Activated CD8-positive, alpha-beta memory T cell treated with anti-CD3 and anti-CD28 coated beads for 24 hours (primary cell): Measurements from ENCODE around the gene RPS26.

Experiments used
- DNase-seq: peaks from one replicate; pipeline ENCODE4 v3.0.0-alpha.2; 2020

The RPS26 gene

DNA sequence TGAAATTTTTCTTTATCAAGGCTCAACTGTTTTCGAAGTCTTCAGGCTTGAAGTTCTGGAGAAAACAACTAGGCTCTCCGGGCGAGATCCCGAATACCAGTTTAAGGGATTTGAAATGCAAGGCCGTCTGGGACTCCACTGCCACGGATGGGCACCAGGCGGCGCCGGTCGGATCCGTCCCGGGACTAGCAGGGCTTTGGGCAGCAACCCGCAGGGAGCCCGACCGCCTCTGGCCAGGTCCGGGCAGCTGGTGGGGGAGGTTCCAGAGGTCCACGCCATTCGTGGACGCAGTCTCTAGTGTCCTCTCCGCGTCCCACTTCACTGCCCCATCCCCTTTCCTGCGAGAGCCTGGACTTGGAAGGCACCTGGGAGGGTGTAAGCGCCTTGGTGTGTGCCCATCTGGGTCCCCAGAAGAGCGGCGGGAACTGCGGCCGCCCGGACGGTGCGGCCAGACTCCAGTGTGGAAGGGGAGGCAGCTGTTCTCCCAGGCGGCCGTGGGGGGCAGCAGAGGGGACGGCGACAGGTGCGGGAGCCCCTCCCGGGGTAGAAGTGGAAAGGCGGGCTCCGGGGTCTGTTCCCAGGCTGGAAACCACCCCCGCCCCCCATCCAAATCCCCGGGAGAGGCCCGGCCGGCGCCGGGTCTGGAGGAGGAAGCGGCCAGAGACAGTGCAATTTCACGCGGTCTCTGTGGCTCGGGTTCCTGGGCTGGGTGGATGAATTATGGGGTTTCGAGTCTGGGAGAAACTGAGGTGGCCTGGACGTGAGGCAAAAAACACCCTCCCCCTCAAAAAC lies 37.4 kb downstream of the RPS26 start:
- peak; percentile 80 for DNase-seq

DNA sequence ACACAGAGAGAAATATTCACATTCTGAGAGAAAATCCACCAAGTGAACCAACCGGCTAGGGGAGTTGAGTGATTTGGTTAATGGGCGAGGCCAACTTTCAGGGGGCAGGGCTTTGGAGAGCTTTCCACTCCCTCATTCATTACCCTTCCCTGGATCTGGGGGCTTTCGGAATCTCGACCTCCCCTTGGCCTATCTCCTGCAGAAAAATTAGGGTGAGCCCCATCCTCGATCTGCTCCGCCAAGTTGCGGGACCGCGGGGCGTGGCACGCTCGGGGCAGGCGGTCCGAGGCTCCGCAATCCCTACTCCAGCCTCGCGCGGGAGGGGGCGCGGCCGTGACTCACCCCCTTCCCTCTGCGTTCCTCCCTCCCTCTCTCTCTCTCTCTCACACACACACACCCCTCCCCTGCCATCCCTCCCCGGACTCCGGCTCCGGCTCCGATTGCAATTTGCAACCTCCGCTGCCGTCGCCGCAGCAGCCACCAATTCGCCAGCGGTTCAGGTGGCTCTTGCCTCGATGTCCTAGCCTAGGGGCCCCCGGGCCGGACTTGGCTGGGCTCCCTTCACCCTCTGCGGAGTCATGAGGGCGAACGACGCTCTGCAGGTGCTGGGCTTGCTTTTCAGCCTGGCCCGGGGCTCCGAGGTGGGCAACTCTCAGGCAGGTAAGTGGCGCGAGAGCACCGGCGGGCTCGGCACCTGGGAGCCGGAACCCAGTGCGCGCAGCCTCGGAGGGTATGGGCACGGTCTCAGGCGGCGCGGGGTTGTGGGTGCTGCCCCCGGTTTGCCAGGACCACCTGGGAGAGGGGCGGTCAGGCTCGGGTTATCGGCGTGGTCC lies 38.2 kb downstream of the RPS26 start, which contains the start of gene ERBB3:
ERBB3 (plus strand) TSS at position 443 of the 833 bp plus-strand sequence; CDS start at position 579, 136 bp downstream.
- peak; percentile 86 for DNase-seq

DNA sequence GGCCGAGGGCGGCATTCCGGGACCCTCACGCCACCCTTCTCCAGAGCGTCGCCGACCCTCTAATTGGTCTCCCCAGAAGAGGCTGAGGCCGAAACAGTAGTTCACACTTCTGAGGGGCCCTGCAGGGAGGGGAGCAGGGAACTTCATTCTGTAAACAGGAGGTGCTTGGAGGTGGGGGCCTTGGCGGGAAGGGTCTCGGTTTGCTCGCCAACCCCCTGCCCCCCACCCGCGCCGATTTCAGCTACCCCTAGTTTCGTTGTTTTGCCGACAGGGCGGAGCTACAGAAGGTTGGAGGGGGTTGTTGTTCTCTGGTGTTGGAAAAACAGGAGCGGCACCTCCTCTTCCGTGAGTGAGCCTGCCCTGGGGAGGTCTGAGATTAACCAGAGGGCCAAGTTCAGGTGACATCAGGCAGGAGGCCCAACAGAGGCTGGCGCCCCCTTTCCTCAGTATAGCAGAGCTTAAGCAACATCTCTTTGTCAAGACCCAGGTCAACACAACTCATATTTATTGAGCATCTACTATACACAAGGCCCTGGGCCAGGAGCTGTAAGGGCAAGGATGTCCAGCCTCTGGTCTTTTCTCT lies 38.9 kb downstream of the RPS26 start:
- no peak for DNase-seq

DNA sequence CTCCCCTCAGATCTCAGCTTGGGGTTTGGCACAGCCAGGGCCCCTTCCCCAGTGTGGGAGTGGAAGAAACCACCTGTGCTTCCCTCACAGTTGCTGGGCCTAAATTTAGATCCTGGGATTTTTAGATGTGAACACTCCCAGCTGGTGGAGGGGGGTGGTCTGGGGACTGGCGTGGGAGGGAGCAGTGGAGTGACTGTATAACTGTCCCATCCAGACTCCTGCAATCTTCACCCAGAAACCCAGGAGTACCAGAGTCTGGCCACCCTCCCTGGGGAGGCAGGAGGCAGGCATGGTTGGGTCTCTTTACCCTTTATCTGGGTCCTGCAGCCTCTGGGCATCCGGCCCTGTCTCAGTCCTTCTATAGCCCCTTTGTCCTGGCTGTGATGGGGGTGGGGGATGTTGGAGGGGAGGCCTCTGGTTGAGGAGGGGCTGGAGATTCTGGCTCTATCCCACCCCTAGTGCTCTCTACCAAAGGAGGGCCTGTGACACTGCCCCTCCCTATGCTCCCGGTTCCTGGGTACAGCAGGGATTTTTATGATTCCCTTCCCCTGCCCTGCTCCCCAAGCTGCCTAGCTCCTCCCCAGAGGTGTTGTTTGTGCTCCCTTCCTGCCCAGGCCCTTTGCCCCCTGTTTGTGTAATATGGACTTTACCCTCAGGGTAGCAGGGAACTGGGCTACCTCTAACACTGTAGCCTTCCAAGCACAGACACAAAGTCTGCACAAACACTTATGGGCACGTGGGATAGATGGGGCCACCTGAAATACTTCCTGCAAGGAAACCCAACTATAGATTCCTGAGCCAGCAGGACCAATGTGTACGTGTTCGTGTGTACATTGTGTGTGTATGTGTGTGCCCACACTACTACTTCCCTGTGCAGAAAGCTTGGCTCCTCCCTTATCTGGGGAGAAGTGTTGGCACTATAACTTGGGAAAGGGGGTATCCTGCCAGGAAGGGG lies 40.0 kb downstream of the RPS26 start:
- DNase-seq, result no peak

DNA sequence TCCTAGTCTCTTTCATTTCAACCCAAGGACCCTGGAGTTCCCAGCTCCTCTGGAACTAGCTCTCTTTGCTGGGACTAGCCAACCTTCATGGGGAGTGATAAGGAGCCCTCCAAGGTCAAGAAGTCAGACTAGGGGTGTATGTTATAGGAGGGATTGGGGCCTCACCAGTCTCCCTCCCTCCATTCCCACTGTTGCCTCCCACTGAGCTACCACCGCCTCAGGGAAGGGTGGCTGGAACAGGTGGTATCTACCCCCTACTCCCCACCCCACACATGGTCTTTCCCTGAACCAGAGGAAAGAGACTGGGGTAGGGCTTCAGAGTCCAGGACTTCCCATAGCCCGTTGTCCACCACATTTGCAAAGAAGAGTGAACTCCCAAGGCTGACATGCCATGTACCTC lies 40.7 kb downstream of the RPS26 start:
- DNase-seq, result no peak

DNA sequence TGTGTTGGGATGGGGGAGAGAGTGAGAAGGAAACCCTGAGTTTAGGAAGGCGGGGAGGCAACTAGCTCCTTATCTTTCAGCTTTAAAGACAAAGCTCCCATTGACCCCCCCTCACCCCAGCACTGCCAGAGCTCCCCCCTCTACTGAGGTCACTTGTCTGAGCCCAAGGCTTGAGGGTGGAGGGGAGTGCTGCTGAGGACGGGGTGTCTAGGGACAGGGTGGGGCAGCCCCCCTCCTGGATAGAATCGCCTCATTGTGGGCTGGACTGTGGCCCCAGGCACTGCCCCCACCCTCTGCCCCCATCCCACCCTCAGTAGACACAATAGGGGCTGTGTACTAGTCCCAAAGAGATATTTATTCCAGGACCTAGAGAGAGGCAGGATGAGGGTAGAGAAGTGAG lies 41.2 kb downstream of the RPS26 start:
- no peak for DNase-seq

DNA sequence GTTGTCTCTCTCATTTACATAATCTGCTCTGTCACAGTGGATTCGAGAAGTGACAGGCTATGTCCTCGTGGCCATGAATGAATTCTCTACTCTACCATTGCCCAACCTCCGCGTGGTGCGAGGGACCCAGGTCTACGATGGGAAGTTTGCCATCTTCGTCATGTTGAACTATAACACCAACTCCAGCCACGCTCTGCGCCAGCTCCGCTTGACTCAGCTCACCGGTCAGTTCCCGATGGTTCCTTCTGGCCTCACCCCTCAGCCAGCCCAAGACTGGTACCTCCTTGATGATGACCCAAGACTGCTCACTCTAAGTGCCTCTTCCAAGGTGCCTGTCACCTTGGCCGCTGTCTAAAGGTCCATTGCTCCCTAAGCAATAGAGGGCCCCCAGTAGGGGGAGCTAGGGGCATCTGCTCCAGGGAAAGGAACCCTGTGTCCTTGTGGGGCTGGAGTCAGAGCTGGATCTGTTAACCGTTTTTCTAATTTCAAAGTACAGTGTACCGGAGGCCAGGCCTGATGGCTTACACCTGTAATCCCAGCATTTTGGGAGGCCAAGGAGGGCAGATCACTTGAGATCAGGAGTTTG lies 43.3 kb downstream of the RPS26 start:
- DNase-seq, result no peak

DNA sequence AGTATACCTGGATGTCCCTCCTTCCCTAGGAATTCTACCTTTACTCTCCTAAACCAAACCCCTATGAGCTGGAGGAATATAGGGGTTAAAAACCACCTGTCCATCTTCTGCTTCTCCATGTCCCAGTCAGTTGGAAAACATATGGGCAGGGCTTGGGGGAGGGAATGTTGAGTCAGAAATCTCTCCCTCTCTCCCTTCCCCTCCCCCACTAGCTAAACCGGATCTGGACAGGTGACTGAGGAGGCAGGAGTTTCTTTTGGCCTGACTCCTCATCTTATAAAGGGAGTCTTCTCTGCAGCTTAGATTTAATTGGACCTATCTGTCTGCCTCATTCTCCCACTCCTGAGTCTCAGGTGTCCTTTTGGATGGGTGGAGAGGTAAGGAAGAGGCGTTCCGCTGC lies 44.4 kb downstream of the RPS26 start:
- DNase-seq, result no peak

DNA sequence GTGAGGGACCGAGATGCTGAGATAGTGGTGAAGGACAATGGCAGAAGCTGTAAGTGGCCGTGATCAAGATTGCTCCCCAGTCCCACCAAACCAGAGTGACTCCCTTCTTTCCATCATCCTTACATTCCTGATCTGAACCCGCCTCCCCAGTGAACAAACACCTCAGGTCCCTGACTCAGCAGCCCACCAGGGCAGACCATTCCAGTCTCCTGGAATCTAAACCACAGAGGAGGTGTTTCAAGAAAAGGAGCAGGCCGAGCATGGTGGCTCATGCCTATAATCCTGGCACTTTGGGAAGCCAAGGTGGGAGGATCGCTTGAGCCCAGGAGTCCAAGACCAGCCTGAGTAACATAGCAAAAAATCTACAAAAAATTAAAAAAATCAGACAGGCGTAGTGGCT lies 44.9 kb downstream of the RPS26 start:
- no peak for DNase-seq

DNA sequence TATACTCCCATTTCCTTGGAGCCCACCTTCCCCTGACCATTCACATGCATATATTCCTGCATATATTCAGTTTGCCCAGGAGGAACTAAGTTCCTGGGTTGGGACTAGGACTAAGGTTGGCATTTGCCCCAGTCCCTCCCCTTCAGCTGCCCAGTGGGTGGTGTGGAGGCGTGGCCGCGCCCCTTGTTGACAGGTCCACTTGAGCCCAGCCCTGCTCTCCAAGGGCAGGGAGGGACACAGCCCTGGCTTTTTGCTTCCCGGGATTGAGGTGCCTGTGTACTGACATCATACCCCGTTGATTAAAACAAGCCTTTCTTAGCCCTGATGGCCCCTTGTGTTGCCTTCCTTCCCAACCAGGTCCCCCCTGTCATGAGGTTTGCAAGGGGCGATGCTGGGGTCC lies 45.5 kb downstream of the RPS26 start:
- DNase-seq, result no peak
